Glutamatergic neuron (in vitro differentiated cells): ENCODE data around the gene CNBP. TPM values are rescaled to one million over a fixed set of nuclear protein-coding genes. Genes with fewer than 3 reads are reported as not detected.

Source experiments
- DNase-seq: peaks from one replicate; pipeline ENCODE4 v3.0.0; 2022
- H3K27ac Mint-ChIP-seq: one replicate; pipeline ENCODE4 v1.8.0; 2020; ENCODE audit warnings: mild to moderate bottlenecking, mixed read lengths, inconsistent platforms; ENCODE audit not compliant: unreplicated experiment
- H3K27me3 Mint-ChIP-seq: one replicate; pipeline ENCODE4 v1.8.0; 2020; ENCODE audit warnings: mild to moderate bottlenecking, moderate library complexity, mixed read lengths, inconsistent platforms; ENCODE audit not compliant: unreplicated experiment
- H3K36me3 Mint-ChIP-seq: one replicate; pipeline ENCODE4 v1.8.0; 2020; ENCODE audit warnings: mild to moderate bottlenecking, mixed read lengths, inconsistent platforms; ENCODE audit not compliant: unreplicated experiment
- H3K4me1 Mint-ChIP-seq: one replicate; pipeline ENCODE4 v1.8.0; 2020; ENCODE audit warnings: mild to moderate bottlenecking, low read depth, mixed read lengths, inconsistent platforms; ENCODE audit not compliant: unreplicated experiment
- H3K4me3 Mint-ChIP-seq: one replicate; pipeline ENCODE4 v1.8.0; 2020; ENCODE audit warnings: mild to moderate bottlenecking, mixed read lengths, inconsistent platforms; ENCODE audit not compliant: unreplicated experiment
- H3K9me3 Mint-ChIP-seq: one replicate; pipeline ENCODE4 v1.8.0; 2020; ENCODE audit warnings: mild to moderate bottlenecking, moderate library complexity, mixed read lengths, inconsistent platforms; ENCODE audit not compliant: unreplicated experiment
- CTCF ChIP-seq: fragments of 200-600 bp; sonication (generic); IDR thresholded peaks from one replicate; pipeline ENCODE4 v1.5.0; 2021; ENCODE audit not compliant: partially characterized antibody, unreplicated experiment
- total RNA-seq: library from RNA; stranded (reverse); fragmentation: NEBNext Ultra II Directional; extraction: Animal tissue kit (Norgen Biotek cat#: 25700); gene quantifications from one replicate; pipeline ENCODE4 v1.2.1, GENCODE V29; 2021; ENCODE audit not compliant: unreplicated experiment

Gene CNBP
- total RNA-seq, 1 donor from 2014 or later, result 177 TPM

- no peak overlapping the region for H3K27ac Mint-ChIP-seq
Observed at GRCh38 chr3:129122412-129123011, 61.2 kb downstream of the CNBP start.

GRCh38 chr3:129121792-129122411 is 61.8 kb downstream of the CNBP start, which contains the start of gene RAB43:
TSS of gene RAB43 (minus strand) at chr3:129121804. CDS start at chr3:129121489, 315 bp downstream.
- H3K36me3 Mint-ChIP-seq, result no peaks in the 10 kb centered on the region
- H3K4me3 Mint-ChIP-seq, result peak within 1 kb of the TSS; percentile 85
- peaks cover 3% of the 10 kb centered on the region for H3K9me3 Mint-ChIP-seq
- H3K27ac Mint-ChIP-seq, result peak within 1 kb of the TSS; percentile 44
- peaks cover 4% of the 10 kb centered on the region for H3K27me3 Mint-ChIP-seq
- H3K4me1 Mint-ChIP-seq, result peaks cover 1% of the 10 kb centered on the region
- peak; percentile 94 for DNase-seq
- TF ChIP-seq CTCF, result no peak

More at GRCh38 chr3:129122412-129123011, 61.2 kb downstream of the CNBP start:
- Mint-ChIP-seq H3K4me1 (peaks cover 4% of the 10 kb centered on the region), H3K36me3 (no peaks in the 10 kb centered on the region), H3K9me3 (peaks cover 3% of the 10 kb centered on the region), H3K27me3 (peaks cover 7% of the 10 kb centered on the region), H3K4me3 (peak overlapping the region; percentile 65)
- TF ChIP-seq CTCF, result no peak
- no peak for DNase-seq

GRCh38 chr3:129121016-129121791 is 62.5 kb downstream of the CNBP start:
- Mint-ChIP-seq H3K9me3 (peaks cover 3% of the 10 kb centered on the region), H3K36me3 (no peaks in the 10 kb centered on the region), H3K27me3 (peaks cover 3% of the 10 kb centered on the region), H3K4me3 (peak overlapping the region; percentile 84), H3K27ac (peak overlapping the region; percentile 44), H3K4me1 (peaks cover 1% of the 10 kb centered on the region)
- DNase-seq, result no peak
- TF ChIP-seq CTCF, result no peak

- no peak for TF ChIP-seq CTCF
- DNase-seq, result no peak
- Mint-ChIP-seq H3K9me3 (peaks cover 3% of the 10 kb centered on the region), H3K4me1 (peaks cover 1% of the 10 kb centered on the region), H3K27ac (no peak overlapping the region), H3K36me3 (no peaks in the 10 kb centered on the region), H3K4me3 (peak overlapping the region; percentile 69), H3K27me3 (peaks cover 3% of the 10 kb centered on the region)
Observed at GRCh38 chr3:129120254-129121004, 63.3 kb downstream of the CNBP start.
